NCI-H460 (cell line): ENCODE results near the gene RBFOX1. TPM values are rescaled to one million over a fixed set of nuclear protein-coding genes. Genes with fewer than 3 reads are reported as not detected.

Experiments
- DNase-seq: peaks from one replicate; pipeline ENCODE4 v3.0.0-alpha.2; 2016; ENCODE audit warnings: low read depth; ENCODE audit errors: extremely low read depth
- total RNA-seq: library from RNA; depleted of rRNA; stranded (reverse); fragments of >200 nt; shearing (Covaris generic); gene quantifications from 2 replicates; pipeline ENCODE4 v1.2.3, GENCODE V29; 2014

Gene RBFOX1
- total RNA-seq, 1 experiment from 2014 or later: not detected

- no peak for DNase-seq
Observed at GRCh38 chr16:7366993-7367880, 34.6 kb downstream of the RBFOX1 start.

- DNase-seq: no peak
Observed at GRCh38 chr16:7369204-7369603, 36.6 kb downstream of the RBFOX1 start.

GRCh38 chr16:7372095-7372494 lies 39.5 kb downstream of the RBFOX1 start:
- no peak for DNase-seq

GRCh38 chr16:7373776-7374175 lies 41.1 kb downstream of the RBFOX1 start:
- no peak for DNase-seq

- DNase-seq: no peak
Observed at GRCh38 chr16:7374614-7375174, 42.0 kb downstream of the RBFOX1 start.

- DNase-seq: no peak
Observed at GRCh38 chr16:7376227-7376626, 43.6 kb downstream of the RBFOX1 start.

- DNase-seq: no peak
Observed at GRCh38 chr16:7377231-7377630, 44.6 kb downstream of the RBFOX1 start.

GRCh38 chr16:7378024-7378695 lies 45.5 kb downstream of the RBFOX1 start:
- DNase-seq: no peak

GRCh38 chr16:7380441-7380840 lies 47.8 kb downstream of the RBFOX1 start:
- no peak for DNase-seq

GRCh38 chr16:7380911-7381310 lies 48.3 kb downstream of the RBFOX1 start:
- no peak for DNase-seq

GRCh38 chr16:7381671-7382070 lies 49.0 kb downstream of the RBFOX1 start:
- DNase-seq: no peak

GRCh38 chr16:7382521-7382920 lies 49.9 kb downstream of the RBFOX1 start:
- no peak for DNase-seq

- no peak for DNase-seq
Observed at GRCh38 chr16:7390974-7391373, 58.3 kb downstream of the RBFOX1 start.

GRCh38 chr16:7391694-7392093 lies 59.0 kb downstream of the RBFOX1 start:
- no peak for DNase-seq

GRCh38 chr16:7392206-7392605 lies 59.6 kb downstream of the RBFOX1 start:
- no peak for DNase-seq

- DNase-seq: no peak
Observed at GRCh38 chr16:7393680-7394079, 61.0 kb downstream of the RBFOX1 start.

GRCh38 chr16:7394720-7395336 lies 62.2 kb downstream of the RBFOX1 start:
- no peak for DNase-seq

GRCh38 chr16:7397901-7398300 lies 65.3 kb downstream of the RBFOX1 start:
- no peak for DNase-seq

- no peak for DNase-seq
Observed at GRCh38 chr16:7398536-7398935, 65.9 kb downstream of the RBFOX1 start.

GRCh38 chr16:7399296-7399695 lies 66.7 kb downstream of the RBFOX1 start:
- no peak for DNase-seq
